Muscle layer of duodenum (tissue), 2 donors: ENCODE results near the gene NKRF.
"Not testable (repeated sequence)": the region's sequence is repeated elsewhere in the genome, so short reads cannot be mapped to it uniquely, and the experiment has no call there.

Source experiments
- H3K27ac ChIP-seq: one replicate; pipeline ENCODE4 v1.7.0; 2013; ENCODE audit warnings: mild to moderate bottlenecking, low read length
- H3K27me3 ChIP-seq: one replicate; pipeline ENCODE4 v1.7.0; 2013; ENCODE audit warnings: low read depth, mild to moderate bottlenecking, control low read depth, low read length
- H3K36me3 ChIP-seq, 2 donors: one replicate each; pipeline ENCODE4 v1.7.0; 2013; ENCODE audit warnings: low read length in 2 of 2, control low read depth in 1 of 2, mild to moderate bottlenecking in 1 of 2; ENCODE audit not compliant: insufficient read depth in 2 of 2, control insufficient read depth in 1 of 2
- H3K4me1 ChIP-seq, 2 donors: one replicate each; pipeline ENCODE4 v1.7.0; 2013; ENCODE audit warnings: low read length in 2 of 2, mild to moderate bottlenecking in 2 of 2, control low read depth in 1 of 2, moderate library complexity in 1 of 2; ENCODE audit not compliant: insufficient read depth in 2 of 2, control insufficient read depth in 1 of 2
- H3K4me3 ChIP-seq, 2 donors: one replicate each; pipeline ENCODE4 v1.7.0; 2013; ENCODE audit warnings: low read length in 2 of 2, low read depth in 1 of 2, mild to moderate bottlenecking in 1 of 2
- H3K9me3 ChIP-seq, 2 donors: one replicate each; pipeline ENCODE4 v1.7.0; 2013; ENCODE audit warnings: low read length in 2 of 2, control low read depth in 1 of 2, mild to moderate bottlenecking in 1 of 2; ENCODE audit not compliant: control insufficient read depth in 1 of 2
- donor health status: healthy.

Gene NKRF

DNA sequence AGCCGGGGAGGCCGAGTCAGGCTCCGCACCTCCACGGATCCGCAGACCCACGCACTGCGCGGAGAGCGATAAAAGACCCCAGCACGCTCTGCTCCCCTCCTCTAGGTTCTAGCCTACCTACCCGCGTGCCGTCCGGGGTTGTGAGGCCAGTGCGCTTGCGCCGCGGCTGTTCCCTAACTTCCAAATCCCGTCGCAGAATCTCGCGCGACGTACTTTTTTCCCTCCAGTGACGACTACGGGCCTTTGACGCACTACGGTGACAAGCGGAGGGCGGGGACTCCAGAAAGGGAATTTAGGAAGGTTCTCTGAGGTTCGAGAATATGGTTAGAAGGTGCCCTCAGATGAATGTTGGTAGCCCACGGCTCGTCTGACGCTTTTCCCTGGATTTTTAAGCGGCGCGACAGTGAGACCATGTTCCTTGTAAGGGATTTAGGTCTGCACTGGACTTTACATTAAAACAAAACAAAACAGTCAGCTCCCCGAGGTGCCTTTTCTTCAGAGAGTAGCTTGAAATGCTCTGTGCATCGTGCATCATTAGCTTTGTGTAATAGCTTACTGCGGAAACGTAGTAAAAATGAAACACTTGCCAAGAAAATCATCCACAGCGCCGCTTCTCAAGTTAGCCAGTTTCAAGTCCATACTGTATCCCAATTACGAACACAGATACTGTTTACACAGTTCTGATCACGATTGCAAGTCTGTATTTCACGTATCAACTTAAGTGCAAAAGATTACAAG lies at the start of gene NKRF:
Gene NKRF, minus strand, starts transcription at position 145 of the 738 bp plus-strand sequence.
- H3K4me3 ChIP-seq = peak within 1 kb of the TSS; percentile 74 to 75
- peaks cover 0 to 8% of the 10 kb centered on the region in 2 donors for H3K4me1 ChIP-seq
- H3K27me3 ChIP-seq = no peaks in the 10 kb centered on the region
- peak within 1 kb of the TSS; percentile 95 for H3K27ac ChIP-seq
- no peaks in the 10 kb centered on the region for H3K36me3 ChIP-seq
- no peaks in the 10 kb centered on the region for H3K9me3 ChIP-seq

DNA sequence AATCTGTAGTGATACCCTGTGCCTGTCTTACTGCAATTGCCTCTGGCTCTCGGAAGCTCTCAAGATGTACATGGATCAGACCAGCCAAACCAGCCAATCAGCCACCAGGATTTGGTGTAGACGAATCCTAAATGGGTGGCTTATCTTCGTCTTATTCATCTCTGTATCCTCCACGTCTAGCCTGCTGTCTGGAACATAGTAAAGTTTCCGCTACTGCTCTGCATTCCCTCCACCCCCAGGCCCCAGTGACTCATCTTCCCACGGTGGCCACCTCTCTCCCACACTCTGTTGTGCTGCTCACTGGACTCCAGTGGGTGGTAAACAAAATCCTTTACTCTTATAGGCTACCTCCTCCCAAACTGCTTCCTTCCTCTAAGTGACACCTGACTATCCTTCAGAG lies 48.9 kb upstream of the NKRF start:
- Histone ChIP-seq H3K27ac (no peak overlapping the region), H3K4me1 (no peaks in the 10 kb centered on the region), H3K9me3 (no peaks in the 10 kb centered on the region), H3K4me3 (no peak overlapping the region), H3K27me3 (no peaks in the 10 kb centered on the region), H3K36me3 (peaks cover 0 to 13% of the 10 kb centered on the region in 2 donors)

DNA sequence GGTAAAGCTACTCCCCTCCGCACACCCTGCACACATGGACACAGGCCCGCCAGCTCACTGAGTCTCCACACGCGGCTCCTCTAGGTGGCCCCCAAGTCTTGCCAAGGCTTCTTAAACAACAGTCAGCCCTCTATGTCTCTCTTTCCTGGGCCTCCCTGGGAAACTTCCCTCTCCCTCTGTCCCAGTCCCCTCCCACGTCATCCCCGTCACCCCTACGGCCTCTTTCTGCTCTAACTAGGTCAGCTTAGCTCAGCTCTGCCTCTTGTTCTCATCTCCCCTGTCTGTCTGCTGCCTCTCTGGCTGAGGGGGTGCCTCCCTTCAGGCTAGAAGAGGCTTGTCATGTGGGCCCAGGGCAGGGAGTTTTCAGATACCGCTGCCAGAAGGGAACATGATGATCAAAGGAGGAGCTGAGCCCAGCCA lies 47.9 kb upstream of the NKRF start:
- no peaks in the 10 kb centered on the region for H3K4me1 ChIP-seq
- H3K27me3 ChIP-seq = no peaks in the 10 kb centered on the region
- no peak overlapping the region for H3K27ac ChIP-seq
- H3K36me3 ChIP-seq = peaks cover 0 to 17% of the 10 kb centered on the region in 2 donors
- H3K9me3 ChIP-seq = no peaks in the 10 kb centered on the region
- no peak overlapping the region for H3K4me3 ChIP-seq

DNA sequence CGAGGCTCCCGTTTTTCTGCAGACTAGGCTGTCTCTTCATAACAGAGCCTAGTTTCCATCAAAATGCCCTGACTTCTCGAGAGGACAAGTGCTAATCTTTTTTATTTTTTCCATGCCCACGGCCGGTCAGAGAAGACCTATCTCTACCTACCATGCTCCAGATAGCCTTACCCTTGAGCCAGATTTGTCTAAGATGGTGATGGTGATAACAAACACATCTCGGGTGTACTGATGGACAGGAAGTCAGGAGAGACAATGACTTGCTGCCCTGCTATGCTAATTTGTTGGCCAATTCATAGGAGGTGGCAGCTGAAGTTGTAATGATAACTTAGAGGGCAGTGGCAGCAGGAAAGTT lies 42.2 kb upstream of the NKRF start:
- no peaks in the 10 kb centered on the region for H3K27me3 ChIP-seq
- H3K4me1 ChIP-seq = no peaks in the 10 kb centered on the region
- H3K9me3 ChIP-seq = no peaks in the 10 kb centered on the region
- H3K36me3 ChIP-seq = peaks cover 0 to 17% of the 10 kb centered on the region in 2 donors
- H3K27ac ChIP-seq = no peak overlapping the region
- H3K4me3 ChIP-seq = no peak overlapping the region

DNA sequence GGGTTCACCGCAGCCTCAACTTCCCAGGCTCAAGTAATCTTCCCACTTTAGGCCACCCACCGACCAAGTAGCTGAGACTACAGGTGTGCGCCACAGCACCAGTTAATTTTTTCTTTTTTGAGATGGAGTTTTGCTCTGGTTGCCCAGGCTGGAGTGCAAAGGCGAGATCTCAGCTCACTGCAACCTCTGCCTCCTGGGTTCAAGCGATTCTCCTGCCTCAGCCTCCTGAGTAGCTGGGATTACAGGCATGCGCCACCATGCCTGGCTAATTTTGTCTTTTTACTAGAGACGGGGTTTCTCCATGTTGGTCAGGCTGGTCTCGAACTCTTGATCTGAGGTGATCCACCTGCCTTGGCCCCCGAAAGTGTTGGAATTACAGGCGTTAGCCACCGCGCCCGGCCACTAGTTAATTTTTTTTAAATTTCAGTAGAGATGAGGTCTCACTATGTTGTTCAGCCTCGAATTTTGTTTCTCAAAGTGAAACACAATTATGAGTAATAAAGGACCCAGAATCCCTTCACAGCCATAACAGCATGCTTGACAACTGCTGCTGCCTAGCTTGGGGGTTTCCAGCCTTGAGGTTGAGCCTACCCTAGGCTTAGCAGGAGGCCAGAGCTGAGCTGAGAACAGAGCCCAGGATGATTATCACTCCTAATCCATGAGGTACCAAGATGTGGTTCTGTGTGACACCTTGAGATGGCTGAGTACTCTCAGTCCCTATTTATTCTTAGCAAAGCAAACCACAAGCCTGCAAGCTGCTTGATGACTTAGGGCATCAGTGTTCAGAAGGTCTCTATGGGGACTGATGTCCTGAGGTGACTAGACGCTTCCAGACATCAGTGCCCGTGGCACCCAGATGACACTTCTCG lies 41.6 kb upstream of the NKRF start:
- Histone ChIP-seq H3K4me1 (no peaks in the 10 kb centered on the region), H3K36me3 (peaks cover 0 to 16% of the 10 kb centered on the region in 2 donors), H3K9me3 (no peaks in the 10 kb centered on the region), H3K27me3 (no peaks in the 10 kb centered on the region), H3K4me3 (no peak overlapping the region), H3K27ac (no peak overlapping the region)

DNA sequence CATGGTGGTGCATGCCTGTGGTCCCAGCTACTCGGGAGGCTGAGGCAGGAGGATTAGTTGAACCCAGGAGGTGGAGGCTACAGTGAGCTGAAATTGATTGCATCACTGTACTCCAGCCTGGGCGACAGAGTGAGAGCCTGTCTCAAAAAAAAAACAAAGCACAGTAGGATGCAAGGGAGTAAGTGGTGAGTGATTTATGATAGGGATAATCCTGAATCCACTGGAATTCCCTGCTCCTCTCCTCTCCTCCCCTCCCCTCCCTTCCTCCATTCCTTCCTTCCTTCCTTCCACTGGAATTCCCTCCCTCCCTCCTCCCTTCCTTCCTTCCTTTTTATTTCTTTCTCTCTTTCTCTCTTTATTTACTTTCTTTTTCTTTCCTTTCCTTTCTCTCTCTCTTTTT lies 40.9 kb upstream of the NKRF start:
- Histone ChIP-seq H3K36me3 (peaks cover 0 to 9% of the 10 kb centered on the region in 2 donors), H3K27me3 (no peaks in the 10 kb centered on the region), H3K4me1 (no peaks in the 10 kb centered on the region), H3K9me3 (no peaks in the 10 kb centered on the region), H3K27ac (no peak overlapping the region), H3K4me3 (no peak overlapping the region)

DNA sequence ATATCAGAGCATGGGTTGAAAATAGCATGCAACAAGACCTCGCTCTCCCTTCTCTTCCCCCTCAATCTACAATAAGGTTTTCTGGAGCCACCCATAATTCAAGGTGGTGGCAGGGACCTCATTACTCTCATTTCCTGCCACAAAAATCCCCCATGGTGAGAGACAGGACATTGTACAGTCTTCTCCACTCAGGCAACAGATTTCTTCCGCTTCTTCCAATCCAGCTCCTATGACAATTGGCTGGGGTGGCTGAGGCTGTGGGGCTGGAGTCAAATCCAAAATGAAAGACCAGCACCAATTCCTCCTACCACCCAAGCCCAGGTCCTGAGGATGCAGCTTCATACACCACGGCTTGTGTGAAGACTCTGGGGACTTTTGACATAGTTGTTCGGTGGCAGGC lies 40.3 kb upstream of the NKRF start:
- no peaks in the 10 kb centered on the region for H3K4me1 ChIP-seq
- H3K4me3 ChIP-seq = no peak overlapping the region
- no peaks in the 10 kb centered on the region for H3K27me3 ChIP-seq
- H3K27ac ChIP-seq = no peak overlapping the region
- peaks cover 0 to 9% of the 10 kb centered on the region in 2 donors for H3K36me3 ChIP-seq
- no peaks in the 10 kb centered on the region for H3K9me3 ChIP-seq

DNA sequence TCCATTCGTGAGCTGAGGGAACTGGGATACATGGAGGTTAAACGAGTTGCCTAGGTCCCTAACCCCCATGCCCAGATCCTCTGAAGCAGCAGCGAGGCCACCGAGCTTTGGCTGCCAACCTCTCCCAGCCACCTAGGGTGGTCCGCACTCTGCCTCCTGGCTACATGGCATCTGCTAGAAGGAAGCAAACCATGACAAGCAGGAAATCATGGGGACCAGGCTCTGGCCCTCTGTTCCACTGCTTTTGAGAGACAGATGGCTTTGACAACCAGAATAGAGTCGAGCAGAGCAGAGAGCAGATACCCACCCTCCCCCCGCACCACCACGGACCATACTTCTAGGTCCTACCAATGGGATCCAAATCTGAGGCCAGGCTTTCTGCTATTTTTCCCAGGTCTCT lies 37.5 kb upstream of the NKRF start:
- no peak overlapping the region for H3K4me3 ChIP-seq
- H3K4me1 ChIP-seq = no peaks in the 10 kb centered on the region
- no peak overlapping the region for H3K27ac ChIP-seq
- no peaks in the 10 kb centered on the region for H3K27me3 ChIP-seq
- no peaks in the 10 kb centered on the region for H3K36me3 ChIP-seq
- H3K9me3 ChIP-seq = no peaks in the 10 kb centered on the region

DNA sequence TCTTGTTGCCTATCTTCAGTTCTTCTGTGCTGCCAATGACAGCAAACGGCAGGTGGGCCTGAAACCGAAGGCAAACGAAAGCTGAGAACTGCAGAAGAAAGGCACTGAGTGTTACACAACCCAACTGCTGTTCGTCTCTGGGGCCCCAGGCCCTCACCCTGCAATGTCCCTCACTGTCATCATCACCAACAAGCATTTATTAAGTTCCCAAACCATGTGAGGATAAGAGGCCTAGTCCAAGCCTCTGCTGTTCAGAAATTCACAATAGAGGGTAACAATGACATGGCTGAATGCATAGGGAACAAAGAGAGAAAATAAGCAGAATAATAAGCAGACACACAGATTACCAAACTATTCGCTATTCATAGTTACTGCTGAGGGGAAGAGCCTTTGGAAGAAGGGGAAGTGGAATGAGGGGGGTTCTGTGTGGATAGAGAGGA lies 34.5 kb upstream of the NKRF start:
- Histone ChIP-seq H3K27ac (no peak overlapping the region), H3K9me3 (no peaks in the 10 kb centered on the region), H3K4me3 (no peak overlapping the region), H3K4me1 (no peaks in the 10 kb centered on the region), H3K27me3 (no peaks in the 10 kb centered on the region), H3K36me3 (peaks cover 0 to 10% of the 10 kb centered on the region in 2 donors)

DNA sequence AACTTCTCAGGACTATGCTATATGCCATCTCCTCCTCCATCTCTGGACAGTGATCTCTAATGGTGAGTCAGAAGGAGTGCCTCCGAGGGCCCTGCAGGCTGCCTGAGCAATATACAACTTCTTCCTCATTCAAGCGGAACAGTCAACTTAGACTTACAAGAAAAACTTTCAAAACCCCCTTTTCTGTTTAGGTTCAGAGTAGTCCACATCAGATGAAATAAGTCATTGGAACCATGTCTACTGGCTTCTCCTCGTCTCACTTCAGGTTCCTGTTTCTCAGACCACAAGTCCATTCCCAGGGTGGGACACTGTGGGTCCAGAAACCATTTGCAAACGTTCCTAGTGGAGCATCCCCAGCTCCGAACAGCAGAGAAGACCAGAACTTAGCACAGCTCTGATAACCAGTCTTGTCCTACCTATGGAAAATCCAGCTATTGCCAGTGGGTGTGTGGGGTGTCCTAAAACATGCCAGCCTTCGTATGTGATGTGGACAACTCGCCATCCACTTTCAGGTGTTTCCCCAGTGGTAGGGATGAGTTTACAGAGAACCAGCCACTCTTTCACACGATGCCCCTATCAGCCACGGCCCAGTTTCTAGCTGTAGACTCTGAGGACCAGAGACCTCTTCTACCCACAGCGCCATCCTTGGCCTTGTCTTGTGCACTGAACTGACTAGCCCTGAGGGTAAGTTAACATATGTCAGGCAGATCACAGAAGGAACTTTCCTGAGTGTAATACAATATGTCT lies 32.7 kb upstream of the NKRF start:
- no peak overlapping the region for H3K4me3 ChIP-seq
- no peak overlapping the region for H3K27ac ChIP-seq
- no peaks in the 10 kb centered on the region for H3K9me3 ChIP-seq
- H3K27me3 ChIP-seq = no peaks in the 10 kb centered on the region
- no peaks in the 10 kb centered on the region for H3K4me1 ChIP-seq
- peaks cover 0 to 10% of the 10 kb centered on the region in 2 donors for H3K36me3 ChIP-seq

DNA sequence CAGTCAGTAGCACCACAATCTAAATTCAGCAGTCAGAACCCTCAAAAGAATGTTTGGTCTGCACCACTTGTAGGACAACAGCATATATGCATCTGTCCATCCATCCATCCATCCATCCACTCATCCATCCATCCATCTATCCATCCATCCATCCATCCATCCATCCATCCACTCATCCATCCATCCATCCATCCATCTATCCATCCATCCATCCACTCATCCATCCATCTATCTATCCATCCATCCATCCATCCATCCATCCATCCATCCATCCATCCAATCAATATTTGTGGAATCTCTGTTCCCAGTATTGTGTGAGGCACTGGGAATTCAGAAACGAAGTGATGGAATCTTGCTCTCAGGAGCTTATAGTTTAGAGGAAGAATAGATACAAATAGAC lies 31.2 kb upstream of the NKRF start:
- H3K27ac ChIP-seq, H3K9me3 ChIP-seq, H3K4me1 ChIP-seq, H3K27me3 ChIP-seq, H3K4me3 ChIP-seq: not testable (repeated sequence)
- H3K36me3 ChIP-seq = peaks cover 0 to 13% of the 10 kb centered on the region in 2 donors
